GM19099 (cell line): ENCODE results near the gene KRTAP5-9.

Source experiments
- POLR2A ChIP-seq: IDR thresholded peaks from 3 replicates; pipeline ENCODE4 v1.6.1; 2011; ENCODE audit warnings: low read depth; ENCODE audit not compliant: insufficient read length; ENCODE audit errors: extremely low read depth

KRTAP5-9 gene

GRCh38 chr11:71544525-71545214, 3.5 kb upstream of the KRTAP5-9 start:
- TF ChIP-seq POLR2A: no peak

- no peak for TF ChIP-seq POLR2A
Measured at GRCh38 chr11:71545405-71545966, 2.7 kb upstream of the KRTAP5-9 start.

GRCh38 chr11:71548716-71549151, 514 bp downstream of the KRTAP5-9 start:
- no peak for TF ChIP-seq POLR2A

GRCh38 chr11:71551711-71552110, 3.5 kb downstream of the KRTAP5-9 start:
- no peak for TF ChIP-seq POLR2A

- no peak for TF ChIP-seq POLR2A
Measured at GRCh38 chr11:71554996-71555395, 6.8 kb downstream of the KRTAP5-9 start.

GRCh38 chr11:71555508-71555907, 7.3 kb downstream of the KRTAP5-9 start:
- TF ChIP-seq POLR2A: no peak

GRCh38 chr11:71556018-71556417, 7.8 kb downstream of the KRTAP5-9 start:
- TF ChIP-seq POLR2A: no peak

- no peak for TF ChIP-seq POLR2A
Measured at GRCh38 chr11:71557257-71557656, 9.0 kb downstream of the KRTAP5-9 start.

GRCh38 chr11:71558996-71559395, 10.8 kb downstream of the KRTAP5-9 start:
- TF ChIP-seq POLR2A: no peak

- no peak for TF ChIP-seq POLR2A
Measured at GRCh38 chr11:71562120-71562519, 13.9 kb downstream of the KRTAP5-9 start.

- no peak for TF ChIP-seq POLR2A
Measured at GRCh38 chr11:71563406-71563805, 15.2 kb downstream of the KRTAP5-9 start.

GRCh38 chr11:71564430-71564829, 16.2 kb downstream of the KRTAP5-9 start:
- TF ChIP-seq POLR2A: no peak

GRCh38 chr11:71565263-71565662, 17.0 kb downstream of the KRTAP5-9 start, which contains the start of gene KRTAP5-10:
Gene KRTAP5-10, plus strand, starts transcription at chr11:71565563. Its CDS starts 25 bp downstream, at chr11:71565588.
- no peak for TF ChIP-seq POLR2A

- no peak for TF ChIP-seq POLR2A
Measured at GRCh38 chr11:71566081-71566620, 17.9 kb downstream of the KRTAP5-9 start.

- TF ChIP-seq POLR2A: no peak
Measured at GRCh38 chr11:71568704-71569349, 20.6 kb downstream of the KRTAP5-9 start.

- no peak for TF ChIP-seq POLR2A
Measured at GRCh38 chr11:71572811-71573210, 24.6 kb downstream of the KRTAP5-9 start.
